NCI-H1694 treated with DMSO at 0.1 percent for 48 hours (cell line): ENCODE results near the gene DCP2.

ENCODE experiments used
- DNase-seq: peaks from one replicate; lab custom pipeline; 2025; lab: John Stamatoyannopoulos, UW

Gene DCP2

DNA sequence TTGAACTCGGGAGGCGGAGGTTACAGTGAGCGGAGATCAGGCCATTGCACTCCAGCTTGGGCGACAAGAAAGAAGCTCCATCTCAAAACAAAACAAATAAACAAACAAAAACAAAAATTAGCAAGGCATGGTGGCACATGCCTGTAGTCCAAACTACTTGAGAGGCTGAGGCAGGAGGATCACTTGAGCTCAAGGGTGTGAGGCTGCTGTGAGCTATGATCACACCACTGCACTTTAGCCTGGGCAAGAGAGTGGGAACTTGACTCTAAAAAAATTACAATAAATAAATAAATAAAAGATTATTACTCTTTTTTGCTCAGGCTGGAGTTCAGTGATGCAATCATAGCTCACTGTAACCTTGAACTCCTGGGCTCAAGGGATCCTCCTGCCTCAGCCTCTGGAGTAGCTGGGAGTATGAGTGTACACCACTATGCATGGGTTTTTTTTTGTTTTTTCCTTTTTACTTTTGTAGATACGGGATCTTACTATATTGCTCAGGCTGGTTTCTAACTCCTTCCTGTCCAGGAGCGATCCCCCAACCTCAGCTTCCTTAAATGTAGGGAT lies 9.0 kb upstream of the DCP2 start:
- no peak for DNase-seq

DNA sequence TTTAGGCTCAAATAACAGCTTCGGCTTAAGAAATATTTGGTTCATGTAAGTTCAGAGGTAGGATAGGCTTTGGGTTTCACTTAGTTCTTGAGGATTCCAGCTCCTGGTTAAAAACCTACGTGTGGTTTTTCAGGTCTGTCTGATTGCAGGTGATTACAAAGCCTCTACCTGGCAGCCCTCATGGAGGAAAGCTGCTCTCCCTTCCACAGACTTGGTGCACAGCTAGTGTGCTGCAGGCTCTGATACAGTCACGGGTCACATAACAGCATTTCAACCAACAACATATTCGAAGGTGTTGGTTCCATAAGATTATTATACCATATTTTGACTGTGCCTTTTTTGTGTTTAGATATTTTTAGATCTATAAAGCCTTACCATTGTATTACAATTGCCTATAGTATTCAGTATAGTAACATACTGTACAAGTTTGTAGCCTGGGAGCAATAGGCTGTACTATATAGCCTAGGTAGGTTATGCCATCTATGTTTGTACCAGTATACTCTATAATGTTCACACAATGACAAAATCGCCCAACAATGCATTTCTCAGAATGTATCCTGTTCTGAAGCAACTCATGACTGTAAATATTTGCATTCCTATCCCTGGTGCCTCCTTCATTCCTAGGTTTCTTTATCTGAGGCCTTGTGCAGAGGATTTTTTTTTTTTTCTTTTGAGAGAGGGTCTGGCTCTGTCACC lies 8.0 kb upstream of the DCP2 start:
- DNase-seq: no peak

DNA sequence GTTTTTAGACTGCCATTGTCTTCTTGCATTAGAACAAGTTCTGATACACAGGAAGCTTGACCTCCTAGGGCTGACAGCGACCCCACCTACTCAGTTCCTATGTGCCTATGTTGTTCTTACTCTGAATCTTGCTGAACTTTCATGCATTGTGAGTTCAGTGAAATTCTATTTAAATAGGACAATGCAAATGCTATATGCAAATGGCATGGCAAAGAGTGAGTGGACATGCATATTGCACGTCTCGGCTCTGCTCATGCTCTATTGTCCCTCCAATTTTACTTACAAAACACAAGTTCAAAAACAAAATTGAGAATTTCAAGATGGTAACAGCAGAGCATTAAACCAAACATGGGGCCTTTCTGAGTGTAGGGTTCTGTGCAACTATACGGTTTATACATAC lies 5.3 kb upstream of the DCP2 start:
- no peak for DNase-seq

DNA sequence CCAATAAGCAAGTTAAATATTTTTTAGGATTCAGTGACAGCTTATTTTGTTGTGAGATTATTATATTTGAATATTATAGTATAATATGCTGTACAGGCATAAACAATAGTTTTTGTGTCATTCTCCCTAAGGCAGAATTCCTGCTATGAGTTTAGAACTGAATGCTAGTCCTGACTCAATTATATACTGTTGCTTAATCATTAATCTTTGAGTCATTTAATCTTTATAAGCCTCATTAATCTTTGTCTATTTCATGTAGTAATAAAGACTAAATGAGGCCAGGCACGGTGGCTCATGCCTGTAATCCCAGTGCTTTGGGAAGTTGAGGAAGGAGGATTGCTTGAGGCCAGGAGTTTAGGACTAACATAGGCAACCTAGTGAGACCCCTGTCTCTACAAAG lies 3.6 kb upstream of the DCP2 start:
- no peak for DNase-seq

DNA sequence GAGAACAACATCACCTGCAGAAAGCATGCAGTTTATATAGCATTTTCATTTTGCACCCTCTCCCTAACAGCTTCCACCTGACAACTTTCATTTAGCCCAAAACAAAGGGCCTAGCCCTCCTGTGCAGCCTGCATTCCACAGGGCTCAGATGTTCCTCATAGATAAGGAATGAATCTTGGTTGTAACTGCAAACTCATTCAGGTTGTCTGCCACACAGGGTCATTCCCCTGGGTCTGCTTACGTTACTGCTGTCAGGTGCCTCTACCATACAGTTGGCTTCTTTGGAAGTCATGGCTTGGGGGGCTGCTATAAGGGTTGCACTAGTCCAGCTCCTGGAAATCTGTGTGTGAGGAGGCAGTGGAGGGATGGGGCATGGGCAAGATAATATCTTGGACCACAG lies 2.7 kb upstream of the DCP2 start:
- no peak for DNase-seq

DNA sequence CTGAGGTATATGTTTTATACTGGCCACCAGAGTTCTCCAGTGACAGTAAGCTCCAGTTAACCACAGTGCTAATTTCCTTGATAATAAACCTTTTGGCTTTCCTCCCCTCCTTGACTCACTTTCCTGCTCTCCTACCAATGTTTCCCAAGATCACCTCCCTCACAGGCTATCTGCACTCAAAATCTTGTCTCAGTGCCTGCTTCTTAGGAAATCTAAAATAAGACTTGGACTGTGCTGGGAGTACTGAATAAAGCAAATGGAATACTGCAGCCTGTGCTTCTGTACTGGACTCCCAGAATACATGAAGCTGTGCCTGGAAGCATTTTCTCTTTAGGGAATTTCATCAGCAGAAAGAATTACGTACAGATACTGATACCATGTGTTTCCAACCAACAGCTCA lies 1.7 kb upstream of the DCP2 start:
- no peak for DNase-seq

DNA sequence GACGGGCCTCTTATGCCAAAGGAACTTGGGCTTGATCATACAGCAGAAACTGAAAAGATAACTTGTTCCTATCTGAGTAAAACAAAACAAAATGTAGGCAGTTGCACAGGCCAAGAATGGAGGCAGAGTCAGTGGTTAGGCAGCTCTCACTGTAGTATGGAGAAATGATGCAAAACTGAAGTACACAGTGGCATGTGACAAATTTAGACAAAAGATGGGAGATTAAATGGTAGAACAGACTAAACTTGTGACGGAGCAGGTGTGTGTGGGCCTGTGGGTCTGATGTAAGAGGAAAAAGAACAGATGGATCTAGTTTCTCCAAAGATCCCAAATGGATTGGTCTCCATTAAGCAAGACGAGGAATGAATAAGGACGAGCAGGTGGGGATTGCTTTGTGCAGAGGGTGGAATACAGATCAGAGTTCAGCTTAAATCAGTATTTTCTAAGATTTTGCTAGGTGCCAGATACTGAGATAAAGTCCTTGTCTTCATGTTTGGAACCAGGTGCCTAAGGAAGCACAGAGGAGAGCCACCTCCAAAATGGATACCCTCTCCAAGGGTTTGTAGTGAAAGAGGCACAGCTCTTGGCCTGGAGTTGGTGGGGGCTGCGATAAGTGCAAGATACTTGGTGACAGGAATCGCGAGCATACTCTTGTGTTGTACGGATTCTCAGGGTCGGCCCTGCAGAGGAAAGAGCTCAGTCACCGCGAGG lies 722 bp upstream of the DCP2 start:
- no peak for DNase-seq

- peak; percentile 22 for DNase-seq
Measured at GRCh38 chr5:112977440-112977861, 853 bp downstream of the DCP2 start.

GRCh38 chr5:112978836-112979235 lies 2.2 kb downstream of the DCP2 start:
- no peak for DNase-seq

- DNase-seq: no peak
Measured at GRCh38 chr5:112979723-112980122, 3.1 kb downstream of the DCP2 start.

- DNase-seq: no peak
Measured at GRCh38 chr5:112983363-112983762, 6.8 kb downstream of the DCP2 start.

- no peak for DNase-seq
Measured at GRCh38 chr5:112986224-112986623, 9.6 kb downstream of the DCP2 start.

GRCh38 chr5:112995764-112996618 lies 19.4 kb downstream of the DCP2 start:
- DNase-seq: peak; percentile 79

DNA sequence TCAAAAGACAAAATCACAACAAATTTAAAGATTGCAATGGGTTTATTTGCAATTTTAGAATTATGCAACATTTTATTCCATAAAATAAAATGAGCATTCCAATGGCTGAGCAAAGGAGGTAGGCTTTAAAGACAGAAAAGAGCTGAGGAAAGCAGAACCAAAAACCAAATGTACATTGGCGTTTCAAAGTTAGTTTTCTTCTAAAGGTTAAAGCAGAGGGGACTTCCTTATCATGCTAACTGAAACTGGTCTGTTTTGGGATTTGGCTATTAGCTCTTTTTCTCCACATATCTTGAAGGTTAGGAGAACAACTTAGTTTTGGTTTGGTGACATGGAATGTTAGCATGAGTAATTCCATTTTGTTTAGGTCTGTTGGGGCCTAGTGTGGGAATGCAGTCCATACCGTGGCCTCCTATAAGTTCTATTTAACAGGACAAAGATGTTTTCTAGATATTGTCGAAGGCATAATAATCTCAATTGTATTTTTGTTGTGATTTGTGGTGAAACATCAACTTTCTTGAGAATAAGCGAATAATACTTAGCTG lies 20.3 kb downstream of the DCP2 start:
- DNase-seq: no peak

- DNase-seq: no peak
Measured at GRCh38 chr5:112998296-112998695, 21.7 kb downstream of the DCP2 start.

- DNase-seq: no peak
Measured at GRCh38 chr5:113000466-113000865, 23.9 kb downstream of the DCP2 start.

DNA sequence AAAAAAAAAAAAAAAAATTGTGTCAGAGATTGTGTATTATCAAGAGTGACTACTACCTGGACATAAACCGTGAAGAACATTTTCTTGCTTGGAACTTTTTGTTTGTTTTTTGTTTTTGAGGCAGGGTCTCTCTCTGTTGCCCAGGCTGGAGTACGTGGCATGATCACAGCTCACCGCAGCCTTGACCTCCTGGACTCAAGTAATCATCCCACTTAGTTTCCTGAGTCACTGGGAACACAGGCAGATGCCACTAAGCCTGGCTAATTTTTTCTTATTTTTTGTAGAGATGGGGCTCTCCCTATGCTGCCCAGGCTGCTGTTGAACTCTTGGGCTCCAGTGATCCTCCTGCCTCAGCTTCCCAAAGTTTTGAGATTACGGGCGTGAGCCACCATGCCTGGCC lies 25.8 kb downstream of the DCP2 start:
- no peak for DNase-seq

DNA sequence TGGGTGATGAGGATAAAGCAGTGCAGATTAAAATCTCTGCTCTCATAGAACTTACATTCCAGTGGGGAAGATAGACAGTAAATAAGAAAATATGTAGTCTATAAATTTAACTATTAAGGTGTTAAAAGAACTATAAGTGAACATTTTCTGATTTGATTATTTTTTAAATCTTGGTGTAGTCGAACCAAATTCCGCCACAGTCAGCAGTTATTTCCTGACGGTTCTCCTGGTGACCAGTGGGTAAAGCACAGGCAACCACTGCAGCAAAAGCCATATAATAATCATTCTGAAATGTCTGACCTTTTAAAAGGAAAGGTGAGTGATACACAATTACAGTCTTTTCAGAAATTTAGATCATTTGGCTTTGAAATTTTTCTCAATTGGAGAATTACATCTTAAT lies 27.2 kb downstream of the DCP2 start:
- DNase-seq: no peak

DNA sequence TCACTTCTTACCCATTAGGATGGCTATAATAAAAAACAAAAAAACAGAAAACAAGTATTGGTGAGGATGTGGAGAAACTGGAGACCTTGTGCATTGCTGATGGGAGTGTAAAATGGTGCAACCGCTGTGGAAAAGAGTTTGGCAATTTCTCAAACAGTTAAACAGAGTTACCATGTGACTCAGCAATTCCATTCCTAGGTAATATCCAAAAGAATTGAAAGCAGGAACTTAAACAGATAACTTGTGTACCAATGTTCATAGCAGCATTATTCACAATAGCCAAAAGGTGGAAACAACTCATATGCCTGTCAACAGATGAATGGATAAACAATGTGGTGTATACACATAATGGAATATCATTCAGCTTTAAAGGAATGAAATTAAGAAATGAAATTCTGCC lies 28.9 kb downstream of the DCP2 start:
- no peak for DNase-seq

- DNase-seq: no peak
Measured at GRCh38 chr5:113017881-113018635, 41.5 kb downstream of the DCP2 start.

DNA sequence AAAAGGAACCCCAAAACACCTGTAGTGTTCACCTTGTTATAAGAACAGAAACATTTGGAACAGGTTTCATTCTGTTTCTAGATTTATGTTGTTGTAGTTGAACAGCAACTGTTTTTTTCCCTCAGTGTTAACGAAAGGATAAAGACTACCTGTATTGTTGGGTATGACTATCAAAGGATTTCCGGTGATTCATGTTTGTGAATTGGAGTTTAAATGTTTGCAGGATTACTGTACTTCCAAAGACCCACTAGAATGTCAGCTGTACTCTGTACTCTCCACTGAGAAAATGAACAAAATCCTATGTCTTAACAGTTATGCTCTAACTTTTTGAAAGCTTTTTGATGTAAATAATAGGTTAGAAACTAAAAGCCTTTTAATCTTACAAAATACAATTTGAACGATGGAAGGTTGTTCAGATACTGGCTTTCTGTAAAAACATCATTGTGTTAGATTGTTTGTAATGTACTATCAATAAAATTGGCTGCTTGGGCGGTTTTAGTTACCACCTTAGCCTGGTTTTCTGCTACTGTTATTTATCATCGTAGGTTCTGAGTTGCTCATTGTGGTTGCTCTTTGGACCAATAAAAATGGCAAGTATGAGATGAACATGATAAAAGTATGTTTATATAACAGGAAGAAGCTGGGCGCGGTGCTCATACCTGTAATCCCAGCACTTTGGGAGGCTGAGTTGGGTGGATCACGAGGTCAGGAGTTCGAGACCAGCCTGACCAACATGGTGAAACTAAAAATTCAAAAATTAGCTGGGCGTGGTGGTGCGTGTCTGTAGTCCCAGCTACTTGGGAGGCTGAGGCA lies 44.1 kb downstream of the DCP2 start:
- DNase-seq: no peak
